Left lobe of liver (tissue), 2 donors: Measurements from ENCODE around the gene UBR2. TPM values are rescaled to one million over a fixed set of nuclear protein-coding genes. Genes with fewer than 3 reads are reported as not detected.
"Not testable (repeated sequence)": the region's sequence is repeated elsewhere in the genome, so short reads cannot be mapped to it uniquely, and the experiment has no call there.

Experiments used
- ATAC-seq: fragments of 200-7000 bp; cut with Tn5 transposase; one replicate; pipeline ENCODE4 v1.9.1; 2020; ENCODE audit warnings: mild to moderate bottlenecking, moderate library complexity
- DNase-seq: peaks from one replicate; pipeline ENCODE4 v3.0.0-alpha.2; 2020; ENCODE audit warnings: low spot score
- total RNA-seq: library from RNA; stranded (reverse); gene quantifications from one replicate; pipeline ENCODE4 v1.2.1, GENCODE V29; 2021
- donor health status: DM: no; HTN: no; CAD: no; lungs with moderate emphysema.
- donor health status: DM: no; HTN: yes; CAD: no.

The UBR2 gene
- total RNA-seq, 1 donor from 2014 or later, result 19.3 TPM

GRCh38 chr6:42722497-42722896 is 158.7 kb downstream of the UBR2 start, which contains the start of gene PRPH2:
Gene PRPH2, minus strand, starts transcription at chr6:42722597. Its CDS starts 263 bp downstream, at chr6:42722334.
- DNase-seq, result no peak
- no peak for ATAC-seq

- DNase-seq, result no peak
- no peak for ATAC-seq
These were observed 161.0 kb downstream of the UBR2 start for GRCh38 chr6:42724825-42725224.

- no peak for DNase-seq
- ATAC-seq, result no peak
These were observed 162.2 kb downstream of the UBR2 start for GRCh38 chr6:42726026-42726425.

DNA sequence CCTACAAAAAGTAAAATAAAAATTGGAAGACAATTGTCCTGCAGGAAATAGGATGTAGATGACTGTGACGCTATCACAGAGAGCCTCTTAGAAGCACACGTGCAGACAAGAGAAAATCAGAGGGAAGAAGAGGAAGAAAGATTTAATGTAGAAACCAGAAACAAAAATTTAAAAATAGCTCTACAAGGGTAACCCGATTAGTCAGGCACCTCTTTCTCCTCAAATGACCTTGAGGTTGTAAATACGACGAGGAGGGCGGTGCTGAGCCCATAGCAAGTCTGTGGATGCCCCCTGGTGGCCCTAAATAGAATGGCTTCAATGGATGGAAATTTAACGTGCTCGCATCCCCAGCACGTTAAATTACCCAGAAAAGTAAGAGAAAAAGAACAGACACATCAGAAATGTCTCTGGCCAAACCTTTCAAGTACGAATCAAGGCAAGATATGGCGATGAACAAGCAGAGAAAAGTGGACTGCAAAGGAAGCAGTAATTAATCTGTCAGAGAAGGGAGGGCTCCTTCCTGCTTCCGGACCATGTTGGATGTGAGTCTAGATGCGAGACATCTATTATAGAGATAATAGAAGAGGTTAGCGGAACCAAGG is 162.8 kb downstream of the UBR2 start:
- ATAC-seq (peak; percentile 97), DNase-seq (peak; percentile 70)

- DNase-seq, result no peak
- peak; percentile 40 for ATAC-seq
These were observed 163.3 kb downstream of the UBR2 start for GRCh38 chr6:42727087-42727611.

- DNase-seq (no peak), ATAC-seq (no peak)
These were observed 163.8 kb downstream of the UBR2 start for GRCh38 chr6:42727627-42728026.

DNA sequence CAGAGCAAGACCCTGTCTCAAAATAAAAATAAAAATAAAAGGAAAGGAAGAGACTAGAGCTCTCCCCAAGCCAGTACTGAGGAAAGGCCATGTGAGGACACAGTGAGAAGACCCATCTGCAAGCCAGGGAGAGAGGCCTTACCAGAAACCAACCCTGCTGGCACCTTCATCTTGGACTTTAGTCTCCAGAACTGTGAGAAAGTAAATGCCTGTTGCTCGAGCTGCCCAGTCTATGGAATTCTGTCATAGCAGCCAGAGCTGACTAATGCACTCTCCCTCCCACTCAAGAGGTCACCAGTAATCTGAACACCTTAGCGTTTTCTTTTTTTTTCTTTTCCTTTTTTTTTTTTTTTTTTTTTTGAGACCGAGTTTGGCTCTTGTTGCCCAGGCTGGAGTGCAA is 165.9 kb downstream of the UBR2 start:
- DNase-seq (no peak), ATAC-seq (peak; percentile 56)

DNA sequence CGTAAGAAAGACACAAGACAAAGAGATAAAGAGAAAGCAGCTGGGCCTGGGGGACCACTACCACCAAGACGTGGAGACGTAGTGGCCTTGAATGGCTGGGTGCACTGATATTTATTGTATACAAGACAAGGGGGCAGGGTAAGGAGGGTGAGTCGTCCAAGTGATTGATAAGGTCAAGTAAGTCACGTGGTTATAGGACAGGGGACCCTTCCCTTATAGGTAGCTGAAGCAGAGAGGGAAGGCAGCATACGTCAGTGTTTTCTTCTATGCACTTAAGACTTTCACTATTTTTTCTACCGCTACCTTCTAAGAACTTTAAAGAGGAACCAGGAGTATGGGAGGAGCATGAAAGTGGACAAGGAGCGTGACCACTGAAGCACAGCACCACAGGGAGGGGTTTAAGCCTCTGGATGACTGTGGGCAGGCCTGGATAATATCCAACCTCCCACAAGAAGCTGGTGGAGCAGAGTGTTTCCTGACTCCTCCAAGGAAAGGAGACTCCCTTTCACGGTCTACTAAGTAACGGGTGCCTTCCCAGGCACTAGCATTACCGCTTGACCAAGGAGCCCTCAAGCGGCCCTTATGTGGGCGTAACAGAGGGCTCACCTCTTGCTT is 170.1 kb downstream of the UBR2 start:
- not testable (repeated sequence) for ATAC-seq, DNase-seq

- DNase-seq, result no peak
- ATAC-seq, result no peak
These were observed 172.1 kb downstream of the UBR2 start for GRCh38 chr6:42735976-42736375.

GRCh38 chr6:42740725-42741124 is 176.9 kb downstream of the UBR2 start:
- no peak for ATAC-seq
- no peak for DNase-seq

GRCh38 chr6:42742116-42742894 is 178.5 kb downstream of the UBR2 start:
- DNase-seq, result no peak
- no peak for ATAC-seq

Other genes starting within 250 kb of the UBR2 start
- gene TRERF1, start 112.1 kb upstream of the UBR2 start, total RNA-seq, result 0.58 TPM
- not detected for gene PRPH2, start 158.6 kb downstream of the UBR2 start, total RNA-seq
- gene TBCC, start 182.1 kb downstream of the UBR2 start, total RNA-seq, result 6.6 TPM
- gene BICRAL, start 218.0 kb downstream of the UBR2 start, total RNA-seq, result 5.4 TPM